Psoas muscle (tissue), 8 donors: ENCODE measurements around the gene DKKL1. TPM values are rescaled to one million over a fixed set of nuclear protein-coding genes. Genes with fewer than 3 reads are reported as not detected.

Experiments
- ATAC-seq, 4 donors: fragments of 200-7000 bp; cut with Tn5 transposase; one replicate each; pipeline ENCODE4 v1.9.1; 2020; ENCODE audit warnings: moderate library complexity in 3 of 4, mild to moderate bottlenecking in 2 of 4
- DNase-seq, 2 donors: peaks; one replicate each; pipeline ENCODE4 v3.0.0-alpha.2; 2020
- H3K27ac ChIP-seq: fragments of 200-600 bp; one replicate; pipeline ENCODE4 v1.8.0; 2022
- H3K27me3 ChIP-seq, 3 donors: fragments of 200-600 bp in 1 of 3; one replicate each; pipeline versions ENCODE4 v1.6.1 to v1.8.0; 2013 to 2022; ENCODE audit warnings: low read length in 2 of 3, mild to moderate bottlenecking in 2 of 3, moderate library complexity in 1 of 3; ENCODE audit not compliant: insufficient read depth in 3 of 3
- H3K36me3 ChIP-seq, 2 donors: fragments of 200-600 bp in 1 of 2; one replicate each; pipeline versions ENCODE4 v1.6.1 to v1.8.0; 2013 to 2022; ENCODE audit warnings: low read depth in 1 of 2, mild to moderate bottlenecking in 1 of 2, moderate library complexity in 1 of 2; ENCODE audit not compliant: insufficient read depth in 1 of 2
- H3K4me1 ChIP-seq: fragments of 200-600 bp; one replicate; pipeline ENCODE4 v1.8.0; 2022
- H3K4me3 ChIP-seq: fragments of 200-600 bp; one replicate; pipeline ENCODE4 v1.8.0; 2022; ENCODE audit warnings: mild to moderate bottlenecking
- H3K9me3 ChIP-seq: fragments of 200-600 bp; one replicate; pipeline ENCODE4 v1.8.0; 2022
- WGBS, 3 donors: extraction: QIAGEN DNeasy Blood & Tissue Kit; methylation state at CpG; one replicate each; pipeline versions ENCODE4 v1.1.6 to v1.1.7; 2013; 5-methylcytosine and 5-hydroxymethylcytosine counted together
- intact Hi-C, 2 donors: fragments of 100-400 bp; cut with DNase I; formaldehyde crosslinking; loops; one replicate each; pipeline versions ENCODE4 v1.11.0 to v1.14.2; 2022
- polyA plus RNA-seq, 3 donors: library from polyadenylated mRNA; stranded (reverse); fragments of 200-250 nt; gene quantifications; one replicate each; pipeline ENCODE4 v1.2.3, GENCODE V29; 2013
- total RNA-seq, 4 donors: library from RNA; stranded (reverse); fragmentation: NEBNext Ultra II Directional in 2 of 4; extraction: Animal tissue kit (Norgen Biotek cat#: 25700) in 2 of 4; gene quantifications; one replicate each; pipeline versions ENCODE4 v1.2.1 to v1.2.4, GENCODE V29; 2021 to 2023
- TF ChIP-seq, protein P1 (sequence below): fragments of 200-600 bp; IDR thresholded peaks from one replicate; pipeline ENCODE4 v1.8.0; 2022; ENCODE audit warnings: antibody characterized with exemption
- donor health status: healthy with polysubstance abuse.
- donor health status: DM: no; HTN: no; CAD: no; lungs with moderate emphysema.
- donor health status: Bipolar disorder and iron deficiency.
- donor health status: healthy.
- donor health status: DM: yes; HTN: yes; CAD: no.
- donor health status: DM: no; HTN: no; CAD: no.
- donor health status: DM: no; HTN: no; CAD: no.
- donor health status: DM: yes; HTN: yes; CAD: no.

DKKL1 gene
- total and polyA plus RNA-seq, 7 donors, result 0.06 TPM; not detected in 6

DNA sequence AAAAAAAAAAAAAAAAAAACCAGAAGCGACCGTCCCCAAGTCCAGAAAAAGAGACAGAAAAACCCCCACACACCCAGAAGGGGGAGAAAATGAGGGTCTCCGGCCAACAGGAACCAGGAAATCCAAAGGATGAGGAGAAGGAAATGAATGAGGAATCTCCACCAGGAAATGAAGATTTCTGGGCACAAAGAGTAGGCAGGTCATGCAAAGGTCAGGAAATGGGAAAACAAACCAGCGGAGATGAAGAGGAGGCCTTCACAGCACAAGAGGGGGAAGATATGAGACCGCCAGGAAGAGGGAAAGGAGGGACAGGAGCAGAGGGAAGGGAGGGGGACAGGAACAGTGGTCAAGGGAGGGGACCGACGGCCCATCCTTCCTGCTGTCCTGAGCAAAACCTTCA is 7.3 kb upstream of the DKKL1 start:
- ATAC-seq, result no peak
- intact Hi-C loops, result no loop called here
- Histone ChIP-seq H3K36me3 (peaks cover 0 to 39% of the 10 kb centered on the region in 2 donors), H3K27me3 (no peaks in the 10 kb centered on the region), H3K27ac (no peak overlapping the region), H3K4me1 (no peaks in the 10 kb centered on the region), H3K4me3 (peak overlapping the region; percentile 11), H3K9me3 (no peaks in the 10 kb centered on the region)
- TF ChIP-seq, protein P1, sequence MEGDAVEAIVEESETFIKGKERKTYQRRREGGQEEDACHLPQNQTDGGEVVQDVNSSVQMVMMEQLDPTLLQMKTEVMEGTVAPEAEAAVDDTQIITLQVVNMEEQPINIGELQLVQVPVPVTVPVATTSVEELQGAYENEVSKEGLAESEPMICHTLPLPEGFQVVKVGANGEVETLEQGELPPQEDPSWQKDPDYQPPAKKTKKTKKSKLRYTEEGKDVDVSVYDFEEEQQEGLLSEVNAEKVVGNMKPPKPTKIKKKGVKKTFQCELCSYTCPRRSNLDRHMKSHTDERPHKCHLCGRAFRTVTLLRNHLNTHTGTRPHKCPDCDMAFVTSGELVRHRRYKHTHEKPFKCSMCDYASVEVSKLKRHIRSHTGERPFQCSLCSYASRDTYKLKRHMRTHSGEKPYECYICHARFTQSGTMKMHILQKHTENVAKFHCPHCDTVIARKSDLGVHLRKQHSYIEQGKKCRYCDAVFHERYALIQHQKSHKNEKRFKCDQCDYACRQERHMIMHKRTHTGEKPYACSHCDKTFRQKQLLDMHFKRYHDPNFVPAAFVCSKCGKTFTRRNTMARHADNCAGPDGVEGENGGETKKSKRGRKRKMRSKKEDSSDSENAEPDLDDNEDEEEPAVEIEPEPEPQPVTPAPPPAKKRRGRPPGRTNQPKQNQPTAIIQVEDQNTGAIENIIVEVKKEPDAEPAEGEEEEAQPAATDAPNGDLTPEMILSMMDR, result no peak
- no peak for DNase-seq
- 60 to 68% (median 62%) methylated on average over 7 of the region's 7 CpGs for WGBS, 3 donors

DNA sequence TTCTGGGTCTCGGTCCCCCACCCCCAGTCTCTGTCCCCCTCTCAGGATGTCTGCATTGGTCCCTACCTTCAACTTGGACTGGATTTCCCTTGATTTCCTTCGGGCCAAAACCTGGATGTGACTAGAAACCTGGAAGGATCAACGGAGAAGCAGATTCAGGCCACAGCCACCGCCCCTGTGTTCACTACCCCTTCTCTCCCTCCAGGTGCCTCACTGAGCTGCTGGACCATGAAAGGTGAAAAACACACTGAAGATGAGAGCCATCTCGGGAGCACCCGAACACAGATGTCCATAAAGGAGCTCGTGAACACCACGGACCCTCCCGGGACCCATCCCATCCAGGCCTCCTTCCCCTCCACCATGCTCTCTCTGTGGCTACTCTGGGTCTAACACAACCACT is 6.5 kb upstream of the DKKL1 start:
- ATAC-seq (no peak), DNase-seq (no peak)
- peaks cover 0 to 35% of the 10 kb centered on the region in 2 donors for H3K36me3 ChIP-seq
- H3K27me3 ChIP-seq, result no peaks in the 10 kb centered on the region
- no peak overlapping the region for H3K27ac ChIP-seq
- TF ChIP-seq, protein P1, result no peak
- H3K9me3 ChIP-seq, result no peaks in the 10 kb centered on the region
- no peak overlapping the region for H3K4me3 ChIP-seq
- intact Hi-C loops, result no loop called here
- no peaks in the 10 kb centered on the region for H3K4me1 ChIP-seq
- 71 to 81% (median 80%) methylated on average over 9 of the region's 9 CpGs for WGBS, 3 donors

DNA sequence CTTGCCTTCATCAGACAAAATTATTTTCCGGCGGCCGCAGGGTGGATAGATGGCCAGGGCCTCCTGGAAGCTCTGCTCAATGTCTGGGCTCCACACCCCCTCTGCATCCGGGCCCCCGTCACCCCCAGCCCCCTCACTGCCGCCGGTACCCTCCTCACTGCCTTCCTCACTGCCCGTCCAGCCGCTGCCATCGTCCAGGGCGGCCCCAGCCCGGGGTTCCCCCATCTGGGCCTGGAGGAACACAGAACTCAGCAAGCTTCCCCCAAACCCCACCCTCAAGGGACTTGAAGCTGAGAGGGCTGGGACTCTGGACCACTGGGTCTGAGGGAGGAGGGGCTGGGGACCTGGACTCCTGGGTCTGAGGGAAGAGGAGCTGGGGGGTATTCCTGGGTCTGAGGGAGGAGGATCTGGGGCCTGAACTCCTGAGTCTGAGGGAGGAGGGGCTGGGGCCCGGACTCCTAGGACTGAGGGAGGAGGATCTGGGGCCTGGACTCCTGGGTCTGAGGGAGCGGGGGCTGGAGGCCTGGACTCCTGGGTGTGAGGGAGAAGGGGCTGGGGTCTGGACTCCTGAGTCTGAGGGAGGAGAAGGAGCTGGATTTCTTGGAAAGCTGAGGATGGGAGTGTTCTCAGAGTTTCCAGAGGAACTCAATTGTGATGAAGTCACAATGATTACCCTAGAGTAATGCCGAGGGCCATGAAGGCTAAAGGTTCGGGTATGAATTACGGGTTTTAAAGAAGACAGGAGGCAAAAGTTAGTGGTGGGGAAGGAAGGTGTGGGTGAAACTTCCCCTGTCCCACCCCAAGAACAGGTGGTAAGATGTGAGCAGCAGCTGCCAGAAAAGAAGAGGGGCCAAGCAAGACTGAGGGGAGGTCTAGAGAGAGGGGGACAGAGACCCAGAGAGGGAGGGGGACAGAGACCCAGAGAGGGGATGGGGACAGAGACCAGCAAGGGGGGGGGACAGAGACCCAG is 3.5 kb upstream of the DKKL1 start:
- Histone ChIP-seq H3K4me1 (peaks cover 4% of the 10 kb centered on the region), H3K27me3 (no peaks in the 10 kb centered on the region), H3K4me3 (no peak overlapping the region), H3K9me3 (no peaks in the 10 kb centered on the region), H3K36me3 (peaks cover 0 to 22% of the 10 kb centered on the region in 2 donors), H3K27ac (peak overlapping the region; percentile 23)
- WGBS, 3 donors, result 77% methylated on average over 16 to 17 of the region's 17 CpGs
- ATAC-seq (no peak), DNase-seq (no peak)
- intact Hi-C loops, result no loop called here
- TF ChIP-seq, protein P1, result no peak

DNA sequence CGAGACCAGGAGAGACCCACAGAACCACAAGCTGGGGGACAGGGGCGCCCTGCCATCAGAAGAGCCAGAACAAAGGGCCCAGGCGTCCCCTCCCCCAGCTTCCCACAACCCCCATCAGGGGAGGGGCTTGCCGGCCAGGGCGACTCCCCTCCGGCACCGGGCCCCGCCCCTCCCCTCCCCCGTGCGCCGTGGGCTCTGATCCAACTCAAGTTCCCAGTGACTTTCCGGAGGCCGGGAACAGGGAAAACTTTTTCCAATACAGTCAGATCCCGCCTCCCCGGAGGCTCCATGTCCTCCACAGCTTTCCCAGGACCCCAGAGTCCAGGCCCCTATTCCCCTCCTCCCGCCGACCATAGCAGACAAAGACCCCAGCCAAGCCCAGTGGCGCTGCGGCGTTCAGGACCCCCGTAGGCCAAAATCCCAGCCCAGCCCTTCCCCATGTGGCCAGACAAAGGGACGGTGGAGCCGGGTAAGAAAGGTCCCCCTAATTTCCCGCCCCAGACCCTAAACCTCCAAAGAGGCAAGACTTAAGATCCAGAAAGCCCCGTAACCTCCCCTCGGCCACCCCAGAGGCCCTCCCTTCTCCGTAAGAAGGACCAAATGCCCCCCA is 2.1 kb upstream of the DKKL1 start:
- peak; percentile 77 to 85 for DNase-seq
- peak; percentile 25 to 60 (median 35) for ATAC-seq
- Histone ChIP-seq H3K4me1 (peaks cover 4% of the 10 kb centered on the region), H3K36me3 (peaks cover 0 to 22% of the 10 kb centered on the region in 2 donors), H3K4me3 (peak overlapping the region; percentile 83), H3K9me3 (no peaks in the 10 kb centered on the region), H3K27ac (peak overlapping the region; percentile 79), H3K27me3 (no peaks in the 10 kb centered on the region)
- intact Hi-C loops, result no loop called here
- TF ChIP-seq, protein P1, result no peak
- WGBS, 3 donors, result 4 to 5% (median 4%) methylated on average over 24 to 27 of the region's 27 CpGs
